Mesenchymal stem cell (in vitro differentiated cells and primary cell): ENCODE data around the gene UMOD.

Experiments
- DNase-seq: peaks from one replicate; pipeline ENCODE4 v3.0.0-alpha.2; 2013
- H2AFZ ChIP-seq: one replicate; pipeline ENCODE4 v1.6.1; 2013; ENCODE audit warnings: low read depth, mild to moderate bottlenecking, control low read depth, inconsistent platforms, low read length, moderate library complexity
- H2AK5ac ChIP-seq: 2 replicates; pipeline ENCODE4 v1.6.1; 2013; ENCODE audit warnings: low read length, moderate library complexity, mild to moderate bottlenecking, inconsistent platforms; ENCODE audit not compliant: severe bottlenecking
- H2BK120ac ChIP-seq: one replicate; pipeline ENCODE4 v1.6.1; 2013; ENCODE audit warnings: low read depth, mild to moderate bottlenecking, inconsistent platforms, low read length, moderate library complexity
- H2BK12ac ChIP-seq, 2 experiments: one replicate each; pipeline ENCODE4 v1.6.1; 2013; ENCODE audit warnings: inconsistent platforms in 2 of 2, low read length in 2 of 2, mild to moderate bottlenecking in 2 of 2, moderate library complexity in 2 of 2, control low read depth in 1 of 2
- H2BK15ac ChIP-seq: one replicate; pipeline ENCODE4 v1.6.1; 2013; ENCODE audit warnings: mild to moderate bottlenecking, low read depth, inconsistent platforms; ENCODE audit not compliant: poor library complexity, severe bottlenecking
- H2BK5ac ChIP-seq: 2 replicates; pipeline ENCODE4 v1.6.1; 2013; ENCODE audit warnings: low read depth, mild to moderate bottlenecking, low read length, control low read depth, inconsistent platforms; ENCODE audit not compliant: poor library complexity, severe bottlenecking
- H3K14ac ChIP-seq, 2 experiments: one replicate each; pipeline ENCODE4 v1.6.1; 2013; ENCODE audit warnings: inconsistent platforms in 2 of 2, low read length in 2 of 2, control low read depth in 1 of 2, mild to moderate bottlenecking in 1 of 2, moderate library complexity in 1 of 2
- H3K18ac ChIP-seq, 2 experiments: one replicate each; pipeline ENCODE4 v1.6.1; 2013; ENCODE audit warnings: inconsistent platforms in 2 of 2, low read length in 2 of 2, control low read depth in 1 of 2, low read depth in 1 of 2, mild to moderate bottlenecking in 1 of 2
- H3K23ac ChIP-seq, 2 experiments: one replicate each; pipeline ENCODE4 v1.6.1; 2013; ENCODE audit warnings: inconsistent platforms in 2 of 2, low read length in 2 of 2, mild to moderate bottlenecking in 2 of 2, moderate library complexity in 2 of 2, control low read depth in 1 of 2
- H3K27ac ChIP-seq: 2 replicates; pipeline ENCODE4 v1.5.1; 2013; ENCODE audit warnings: mild to moderate bottlenecking, moderate library complexity, low read length, control low read depth, inconsistent platforms; ENCODE audit not compliant: poor library complexity, severe bottlenecking
- H3K27me3 ChIP-seq, 2 experiments: 2 replicates each; pipeline versions ENCODE4 v1.6.1 to v1.7.0; 2013; ENCODE audit warnings: low read length in 2 of 2, mild to moderate bottlenecking in 2 of 2, moderate library complexity in 2 of 2, control low read depth in 1 of 2, inconsistent platforms in 1 of 2; ENCODE audit not compliant: control insufficient read depth in 1 of 2, insufficient read depth in 1 of 2
- H3K36me3 ChIP-seq, 2 experiments: 2 replicates each; pipeline versions ENCODE4 v1.6.1 to v1.7.0; 2013; ENCODE audit warnings: low read length in 2 of 2, control low read depth in 1 of 2, inconsistent platforms in 1 of 2, low read depth in 1 of 2, mild to moderate bottlenecking in 1 of 2; ENCODE audit not compliant: insufficient read depth in 2 of 2, control insufficient read depth in 1 of 2
- H3K4ac ChIP-seq, 2 experiments: one replicate each; pipeline ENCODE4 v1.6.1; 2013; ENCODE audit warnings: inconsistent platforms in 2 of 2, low read length in 2 of 2, mild to moderate bottlenecking in 2 of 2, moderate library complexity in 2 of 2, control low read depth in 1 of 2, low read depth in 1 of 2
- H3K4me1 ChIP-seq: 2 replicates; pipeline ENCODE4 v1.6.1; 2013; ENCODE audit warnings: low read depth, low read length, control low read depth; ENCODE audit not compliant: control insufficient read depth, insufficient read depth
- H3K4me2 ChIP-seq: 2 replicates; pipeline ENCODE4 v1.6.1; 2013; ENCODE audit warnings: low read length, mild to moderate bottlenecking, inconsistent platforms; ENCODE audit not compliant: poor library complexity, severe bottlenecking
- H3K4me3 ChIP-seq, 2 experiments: 2 replicates each; pipeline versions ENCODE4 v1.5.1 to v1.7.0; 2013; ENCODE audit warnings: low read length in 2 of 2, mild to moderate bottlenecking in 2 of 2, control low read depth in 1 of 2, low read depth in 1 of 2; ENCODE audit not compliant: insufficient read depth in 1 of 2
- H3K79me1 ChIP-seq: replicated peaks from 2 replicates; pipeline ENCODE4 v1.6.1; 2013; ENCODE audit warnings: mild to moderate bottlenecking, control low read depth, low read length, inconsistent platforms; ENCODE audit not compliant: poor library complexity, severe bottlenecking
- H3K9ac ChIP-seq: 2 replicates; pipeline ENCODE4 v1.7.0; 2013; ENCODE audit warnings: mild to moderate bottlenecking, low read length, moderate library complexity
- H3K9me3 ChIP-seq: 2 replicates; pipeline ENCODE4 v1.7.0; 2013; ENCODE audit warnings: mild to moderate bottlenecking, low read length; ENCODE audit not compliant: control insufficient read depth
- H4K8ac ChIP-seq: one replicate; pipeline ENCODE4 v1.6.1; 2013; ENCODE audit warnings: inconsistent platforms, mild to moderate bottlenecking, low read length, moderate library complexity
- H4K91ac ChIP-seq: one replicate; pipeline ENCODE4 v1.6.1; 2013; ENCODE audit warnings: mild to moderate bottlenecking, low read length, inconsistent platforms
- WGBS: methylation state at CpG from one replicate; pipeline ENCODE4 v1.1.7; 2013; ENCODE audit warnings: mixed read lengths; 5-methylcytosine and 5-hydroxymethylcytosine counted together

The UMOD gene

GRCh38 chr16:20307240-20307671 lies 45.3 kb downstream of the UMOD start:
- no peak overlapping the region for H3K4ac ChIP-seq
- H3K4me2 ChIP-seq, result no peak overlapping the region
- no peaks in the 10 kb centered on the region for H3K9me3 ChIP-seq
- H2BK15ac ChIP-seq, result no peak overlapping the region
- DNase-seq, result no peak
- H3K79me1 ChIP-seq, result no peaks in the 10 kb centered on the region
- H3K23ac ChIP-seq, result no peak overlapping the region
- H3K36me3 ChIP-seq, result no peaks in the 10 kb centered on the region
- no peak overlapping the region for H4K91ac ChIP-seq
- H2AFZ ChIP-seq, result no peak overlapping the region
- H3K27me3 ChIP-seq, result peaks cover 0 to 13% of the 10 kb centered on the region in 2 experiments
- H3K4me1 ChIP-seq, result no peaks in the 10 kb centered on the region
- no peak overlapping the region for H4K8ac ChIP-seq
- no peak overlapping the region for H3K4me3 ChIP-seq
- no peak overlapping the region for H2BK12ac ChIP-seq
- H2BK5ac ChIP-seq, result no peak overlapping the region
- H2BK120ac ChIP-seq, result no peak overlapping the region
- WGBS, result 55% methylated on average over 1 of the region's 1 CpG
- H3K14ac ChIP-seq, result no peak overlapping the region
- no peak overlapping the region for H3K27ac ChIP-seq
- no peak overlapping the region for H3K9ac ChIP-seq
- H3K18ac ChIP-seq, result no peak overlapping the region
- H2AK5ac ChIP-seq, result no peak overlapping the region

GRCh38 chr16:20306401-20306800 lies 46.1 kb downstream of the UMOD start:
- peaks cover 0 to 13% of the 10 kb centered on the region in 2 experiments for H3K27me3 ChIP-seq
- H3K14ac ChIP-seq, result no peak overlapping the region
- H3K23ac ChIP-seq, result no peak overlapping the region
- H2AFZ ChIP-seq, result no peak overlapping the region
- H4K8ac ChIP-seq, result no peak overlapping the region
- H3K4me2 ChIP-seq, result no peak overlapping the region
- DNase-seq, result no peak
- no peak overlapping the region for H2BK5ac ChIP-seq
- H2BK15ac ChIP-seq, result no peak overlapping the region
- no peak overlapping the region for H3K18ac ChIP-seq
- WGBS, result 65% methylated on average over 4 of the region's 4 CpGs
- no peak overlapping the region for H3K27ac ChIP-seq
- H3K9ac ChIP-seq, result no peak overlapping the region
- no peaks in the 10 kb centered on the region for H3K79me1 ChIP-seq
- H2BK120ac ChIP-seq, result no peak overlapping the region
- no peak overlapping the region for H3K4ac ChIP-seq
- no peaks in the 10 kb centered on the region for H3K4me1 ChIP-seq
- H2AK5ac ChIP-seq, result no peak overlapping the region
- no peak overlapping the region for H3K4me3 ChIP-seq
- H2BK12ac ChIP-seq, result no peak overlapping the region
- no peaks in the 10 kb centered on the region for H3K36me3 ChIP-seq
- no peak overlapping the region for H4K91ac ChIP-seq
- H3K9me3 ChIP-seq, result no peaks in the 10 kb centered on the region

- H2BK15ac ChIP-seq, result no peak overlapping the region
- no peak overlapping the region for H3K9ac ChIP-seq
- H3K4ac ChIP-seq, result no peak overlapping the region
- no peaks in the 10 kb centered on the region for H3K36me3 ChIP-seq
- H3K27ac ChIP-seq, result no peak overlapping the region
- WGBS, result 63% methylated on average over 4 of the region's 4 CpGs
- no peak overlapping the region for H2AFZ ChIP-seq
- H3K27me3 ChIP-seq, result peaks cover 0 to 34% of the 10 kb centered on the region in 2 experiments
- no peak overlapping the region for H3K23ac ChIP-seq
- no peak overlapping the region for H4K8ac ChIP-seq
- no peak overlapping the region for H2BK5ac ChIP-seq
- H2BK120ac ChIP-seq, result no peak overlapping the region
- H3K4me1 ChIP-seq, result peaks cover 2% of the 10 kb centered on the region
- H2BK12ac ChIP-seq, result no peak overlapping the region
- no peak overlapping the region for H3K4me3 ChIP-seq
- no peaks in the 10 kb centered on the region for H3K79me1 ChIP-seq
- no peak overlapping the region for H3K18ac ChIP-seq
- H3K9me3 ChIP-seq, result no peaks in the 10 kb centered on the region
- H2AK5ac ChIP-seq, result no peak overlapping the region
- H3K14ac ChIP-seq, result no peak overlapping the region
- DNase-seq, result no peak
- no peak overlapping the region for H3K4me2 ChIP-seq
- no peak overlapping the region for H4K91ac ChIP-seq
Measured at GRCh38 chr16:20303012-20303411, 49.5 kb downstream of the UMOD start.

GRCh38 chr16:20302389-20302788 lies 50.1 kb downstream of the UMOD start:
- no peak overlapping the region for H3K27ac ChIP-seq
- H2BK120ac ChIP-seq, result no peak overlapping the region
- H2AFZ ChIP-seq, result no peak overlapping the region
- 56% methylated on average over 5 of the region's 5 CpGs for WGBS
- no peaks in the 10 kb centered on the region for H3K9me3 ChIP-seq
- no peak overlapping the region for H2AK5ac ChIP-seq
- H2BK5ac ChIP-seq, result no peak overlapping the region
- DNase-seq, result no peak
- no peak overlapping the region for H4K8ac ChIP-seq
- no peak overlapping the region for H3K23ac ChIP-seq
- H3K4me1 ChIP-seq, result peaks cover 2% of the 10 kb centered on the region
- no peak overlapping the region for H3K9ac ChIP-seq
- no peak overlapping the region for H3K4me2 ChIP-seq
- H3K18ac ChIP-seq, result no peak overlapping the region
- no peak overlapping the region for H3K4me3 ChIP-seq
- H3K79me1 ChIP-seq, result no peaks in the 10 kb centered on the region
- no peak overlapping the region for H4K91ac ChIP-seq
- no peak overlapping the region for H3K14ac ChIP-seq
- no peaks in the 10 kb centered on the region for H3K36me3 ChIP-seq
- H3K27me3 ChIP-seq, result peaks cover 0 to 29% of the 10 kb centered on the region in 2 experiments
- H2BK12ac ChIP-seq, result no peak overlapping the region
- no peak overlapping the region for H2BK15ac ChIP-seq
- H3K4ac ChIP-seq, result no peak overlapping the region
